Loucy (cell line): ENCODE measurements around the gene S100A12.

Experiments
- H2AFZ ChIP-seq: fragments of 200-600 bp; sonication (generic); 2 replicates; pipeline ENCODE4 v1.6.0; 2016; ENCODE audit warnings: antibody characterized with exemption, mild to moderate bottlenecking, low read length, moderate library complexity
- H3F3A ChIP-seq: fragments of 200-600 bp; 2 replicates; pipeline ENCODE4 v1.6.0; 2016; ENCODE audit warnings: antibody characterized with exemption, low read depth, mild to moderate bottlenecking
- H3K27me3 ChIP-seq: fragments of 200-600 bp; sonication (generic); 2 replicates; pipeline ENCODE4 v1.6.1; 2014; ENCODE audit warnings: low read length, mild to moderate bottlenecking; ENCODE audit not compliant: insufficient read depth, poor library complexity, severe bottlenecking
- H3K36me3 ChIP-seq: fragments of 200-600 bp; sonication (generic); 2 replicates; pipeline ENCODE4 v1.6.1; 2016; ENCODE audit warnings: low read length; ENCODE audit not compliant: insufficient read depth
- H3K4me1 ChIP-seq: fragments of 200-600 bp; sonication (generic); 2 replicates; pipeline ENCODE4 v1.5.1; 2014; ENCODE audit warnings: low read length, mild to moderate bottlenecking; ENCODE audit not compliant: insufficient read depth, poor library complexity, severe bottlenecking
- H3K4me2 ChIP-seq: fragments of 200-600 bp; sonication (generic); 2 replicates; pipeline ENCODE4 v1.6.0; 2014; ENCODE audit warnings: antibody characterized with exemption, low read length, low read depth, mild to moderate bottlenecking; ENCODE audit not compliant: poor library complexity, severe bottlenecking
- H3K4me3 ChIP-seq: fragments of 200-600 bp; sonication (generic); 2 replicates; pipeline ENCODE4 v1.5.1; 2014; ENCODE audit warnings: low read length, mild to moderate bottlenecking, mixed read lengths; ENCODE audit not compliant: poor library complexity, severe bottlenecking
- H3K79me2 ChIP-seq: fragments of 200-600 bp; sonication (generic); 2 replicates; pipeline ENCODE4 v1.6.1; 2014; ENCODE audit warnings: low read length; ENCODE audit not compliant: insufficient read depth
- H3K9ac ChIP-seq: fragments of 200-600 bp; sonication (generic); 2 replicates; pipeline ENCODE4 v1.6.0; 2014; ENCODE audit warnings: mild to moderate bottlenecking, low read depth, low read length, moderate library complexity; ENCODE audit not compliant: poor library complexity, severe bottlenecking
- H3K9me2 ChIP-seq: fragments of 200-600 bp; sonication (generic); replicated peaks from 2 replicates; pipeline ENCODE4 v1.6.1; 2016; ENCODE audit warnings: low read depth, low read length, mixed read lengths
- H3K9me3 ChIP-seq: fragments of 200-600 bp; sonication (generic); 2 replicates; pipeline ENCODE4 v1.6.1; 2014; ENCODE audit warnings: mild to moderate bottlenecking, antibody characterized with exemption, low read length, low read depth; ENCODE audit not compliant: insufficient read depth
- H4K20me1 ChIP-seq: fragments of 200-600 bp; sonication (generic); 2 replicates; pipeline ENCODE4 v1.6.0; 2014; ENCODE audit warnings: antibody characterized with exemption, low read length, mild to moderate bottlenecking; ENCODE audit not compliant: insufficient read depth, poor library complexity, severe bottlenecking
- CTCF ChIP-seq: fragments of 200-600 bp; sonication (generic); conservative IDR thresholded peaks from 2 replicates; pipeline ENCODE4 v1.5.1; 2014; ENCODE audit warnings: mild to moderate bottlenecking, antibody characterized with exemption, low read length
- EZH2phosphoT487 ChIP-seq: fragments of 200-600 bp; IDR thresholded peaks from 2 replicates; pipeline ENCODE4 v1.6.1; 2018; ENCODE audit warnings: antibody characterized with exemption, mild to moderate bottlenecking, moderate library complexity, borderline replicate concordance

Gene S100A12

GRCh38 chr1:153371231-153371630, 4.2 kb downstream of the S100A12 start:
- H3F3A ChIP-seq = no peaks in the 10 kb centered on the region
- H3K36me3 ChIP-seq = no peaks in the 10 kb centered on the region
- H3K9me3 ChIP-seq = no peaks in the 10 kb centered on the region
- no peaks in the 10 kb centered on the region for H3K79me2 ChIP-seq
- H3K4me2 ChIP-seq = no peak overlapping the region
- H2AFZ ChIP-seq = no peak overlapping the region
- H3K4me3 ChIP-seq = no peak overlapping the region
- peaks cover 4% of the 10 kb centered on the region for H3K27me3 ChIP-seq
- H3K9me2 ChIP-seq = no peaks in the 10 kb centered on the region
- H3K4me1 ChIP-seq = no peaks in the 10 kb centered on the region
- TF ChIP-seq EZH2phosphoT487 (no peak), CTCF (no peak)
- no peak overlapping the region for H3K9ac ChIP-seq
- H4K20me1 ChIP-seq = no peaks in the 10 kb centered on the region

GRCh38 chr1:153370146-153370545, 5.3 kb downstream of the S100A12 start:
- H3K9me2 ChIP-seq = no peaks in the 10 kb centered on the region
- no peaks in the 10 kb centered on the region for H3K4me1 ChIP-seq
- no peaks in the 10 kb centered on the region for H4K20me1 ChIP-seq
- H3K9ac ChIP-seq = no peak overlapping the region
- no peaks in the 10 kb centered on the region for H3K36me3 ChIP-seq
- H2AFZ ChIP-seq = no peak overlapping the region
- H3K9me3 ChIP-seq = no peaks in the 10 kb centered on the region
- TF ChIP-seq EZH2phosphoT487 (no peak), CTCF (no peak)
- H3K4me2 ChIP-seq = no peak overlapping the region
- peaks cover 7% of the 10 kb centered on the region for H3K27me3 ChIP-seq
- H3K4me3 ChIP-seq = no peak overlapping the region
- no peaks in the 10 kb centered on the region for H3K79me2 ChIP-seq
- no peaks in the 10 kb centered on the region for H3F3A ChIP-seq

GRCh38 chr1:153368495-153368894, 6.9 kb downstream of the S100A12 start:
- Histone ChIP-seq H3K27me3 (peaks cover 7% of the 10 kb centered on the region), H3K36me3 (no peaks in the 10 kb centered on the region), H3K9me3 (no peaks in the 10 kb centered on the region), H3K4me2 (no peak overlapping the region), H3K4me1 (no peaks in the 10 kb centered on the region), H3K79me2 (no peaks in the 10 kb centered on the region), H3K4me3 (no peak overlapping the region), H4K20me1 (no peaks in the 10 kb centered on the region), H3F3A (no peaks in the 10 kb centered on the region), H2AFZ (no peak overlapping the region), H3K9ac (no peak overlapping the region), H3K9me2 (no peaks in the 10 kb centered on the region)
- TF ChIP-seq CTCF (no peak), EZH2phosphoT487 (no peak)
